Lower lobe of right lung (tissue), 2 donors: Measurements from ENCODE around the gene NFIB. TPM values are rescaled to one million over a fixed set of nuclear protein-coding genes. Genes with fewer than 3 reads are reported as not detected.

Source experiments
- ATAC-seq, 2 donors: fragments of 200-7000 bp; cut with Tn5 transposase; one replicate each; pipeline ENCODE4 v1.9.1; 2020 to 2022; ENCODE audit warnings: mild to moderate bottlenecking in 2 of 2, moderate library complexity in 2 of 2
- DNase-seq: peaks from one replicate; pipeline ENCODE4 v3.0.0-alpha.2; 2020
- H3K27ac ChIP-seq: fragments of 200-600 bp; one replicate; pipeline ENCODE4 v1.8.0; 2022
- H3K27me3 ChIP-seq: fragments of 200-600 bp; one replicate; pipeline ENCODE4 v1.8.0; 2022; ENCODE audit warnings: low read depth
- H3K36me3 ChIP-seq: fragments of 200-600 bp; one replicate; pipeline ENCODE4 v1.8.0; 2022; ENCODE audit warnings: mild to moderate bottlenecking
- H3K4me1 ChIP-seq: fragments of 200-600 bp; one replicate; pipeline ENCODE4 v1.8.0; 2022
- H3K4me3 ChIP-seq: fragments of 200-600 bp; one replicate; pipeline ENCODE4 v1.8.0; 2022; ENCODE audit warnings: mild to moderate bottlenecking
- H3K9me3 ChIP-seq: fragments of 200-600 bp; one replicate; pipeline ENCODE4 v1.8.0; 2022
- CTCF ChIP-seq: fragments of 200-600 bp; IDR thresholded peaks from one replicate; pipeline ENCODE4 v1.8.0; 2022; ENCODE audit warnings: antibody characterized with exemption, mild to moderate bottlenecking
- intact Hi-C: fragments of 100-400 bp; cut with DNase I; formaldehyde crosslinking; loops from one replicate; pipeline ENCODE4 v1.11.0; 2022
- total RNA-seq: library from RNA; stranded (reverse); fragmentation: NEBNext Ultra II Directional; extraction: Animal tissue kit (Norgen Biotek cat#: 25700); gene quantifications from one replicate; pipeline ENCODE4 v1.2.1, GENCODE V29; 2021
- donor health status: DM: no; HTN: yes; CAD: no; lungs with severe emphysema.

Gene NFIB
- total RNA-seq, 1 donor from 2014 or later, result 97.7 TPM

DNA sequence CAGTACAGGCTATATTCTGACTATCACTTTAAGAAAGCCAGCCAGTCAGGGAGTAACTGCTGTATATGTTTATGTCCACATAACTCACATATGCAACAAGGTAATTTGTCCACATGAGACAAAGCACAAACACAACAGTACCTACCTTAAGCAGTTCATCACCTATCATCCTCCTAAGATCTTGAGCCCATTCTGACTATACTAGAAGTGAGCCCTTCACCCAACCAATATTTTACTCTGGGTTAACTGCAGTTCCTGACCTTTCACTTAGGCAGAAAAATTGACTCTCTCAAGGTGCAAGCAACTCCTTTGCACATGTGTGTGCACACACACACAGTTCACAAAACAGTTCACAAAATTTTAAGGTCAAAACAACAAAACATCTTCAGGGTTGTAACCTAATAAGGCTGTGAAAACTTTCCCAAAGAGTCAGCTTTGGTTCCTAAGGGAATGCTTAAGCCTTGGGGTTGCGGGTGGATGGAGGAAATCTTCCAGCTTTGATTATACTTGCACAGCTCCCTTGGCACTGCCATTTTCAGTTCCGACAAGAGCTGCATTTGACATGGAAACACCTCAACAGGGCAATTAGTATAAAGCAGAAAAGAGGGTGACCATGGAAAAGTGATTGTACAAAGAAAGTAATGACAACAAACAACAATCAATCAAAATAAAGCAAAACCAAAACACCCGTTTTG is 215.3 kb downstream of the NFIB start:
- Histone ChIP-seq H3K4me3 (no peak overlapping the region), H3K9me3 (no peaks in the 10 kb centered on the region), H3K27ac (peak overlapping the region; percentile 81), H3K4me1 (peaks cover 40% of the 10 kb centered on the region), H3K36me3 (no peaks in the 10 kb centered on the region), H3K27me3 (no peaks in the 10 kb centered on the region)
- TF ChIP-seq CTCF, result no peak
- intact Hi-C loops, result loop anchor here (10.0 kb wide), 1 partner anchor 216 kb away; the partner anchor contains the start of gene NFIB
- DNase-seq (no peak), ATAC-seq (no peak)

GRCh38 chr9:14097666-14098415 is 216.1 kb downstream of the NFIB start:
- Histone ChIP-seq H3K27ac (peak overlapping the region; percentile 81), H3K4me3 (no peak overlapping the region), H3K36me3 (no peaks in the 10 kb centered on the region), H3K27me3 (no peaks in the 10 kb centered on the region), H3K9me3 (no peaks in the 10 kb centered on the region), H3K4me1 (peaks cover 40% of the 10 kb centered on the region)
- ATAC-seq, result peak in 1 of 2 donors; percentile 36
- no peak for TF ChIP-seq CTCF
- intact Hi-C loops, result loop anchor here (10.0 kb wide), 1 partner anchor 217 kb away; the partner anchor contains the start of gene NFIB
- DNase-seq, result no peak

DNA sequence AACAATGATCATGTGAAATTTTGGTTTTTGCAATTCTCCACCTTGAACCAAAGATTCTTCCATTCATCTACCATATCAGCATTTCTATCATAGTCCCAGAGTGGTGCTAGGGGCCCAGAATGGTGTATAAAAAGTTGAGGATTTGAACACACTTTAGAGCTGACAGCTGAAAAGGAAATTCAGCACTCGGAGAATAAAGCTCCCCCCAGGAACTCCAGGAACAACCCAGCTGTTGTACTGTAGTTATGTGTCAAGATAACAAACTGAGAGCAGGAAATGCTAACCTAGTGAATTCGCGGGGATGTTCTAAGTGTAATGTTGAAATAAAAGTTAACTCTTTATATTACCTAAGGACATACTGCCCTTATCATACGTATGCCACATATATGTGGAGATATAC is 216.7 kb downstream of the NFIB start:
- ATAC-seq, result peak; percentile 59 to 72
- no peaks in the 10 kb centered on the region for H3K9me3 ChIP-seq
- no peaks in the 10 kb centered on the region for H3K36me3 ChIP-seq
- no peaks in the 10 kb centered on the region for H3K27me3 ChIP-seq
- TF ChIP-seq CTCF, result no peak
- peaks cover 40% of the 10 kb centered on the region for H3K4me1 ChIP-seq
- no peak for DNase-seq
- H3K4me3 ChIP-seq, result peak overlapping the region; percentile 9
- H3K27ac ChIP-seq, result peak overlapping the region; percentile 81
- intact Hi-C loops, result loop anchor here (10.0 kb wide), 1 partner anchor 218 kb away; the partner anchor contains the start of gene NFIB

DNA sequence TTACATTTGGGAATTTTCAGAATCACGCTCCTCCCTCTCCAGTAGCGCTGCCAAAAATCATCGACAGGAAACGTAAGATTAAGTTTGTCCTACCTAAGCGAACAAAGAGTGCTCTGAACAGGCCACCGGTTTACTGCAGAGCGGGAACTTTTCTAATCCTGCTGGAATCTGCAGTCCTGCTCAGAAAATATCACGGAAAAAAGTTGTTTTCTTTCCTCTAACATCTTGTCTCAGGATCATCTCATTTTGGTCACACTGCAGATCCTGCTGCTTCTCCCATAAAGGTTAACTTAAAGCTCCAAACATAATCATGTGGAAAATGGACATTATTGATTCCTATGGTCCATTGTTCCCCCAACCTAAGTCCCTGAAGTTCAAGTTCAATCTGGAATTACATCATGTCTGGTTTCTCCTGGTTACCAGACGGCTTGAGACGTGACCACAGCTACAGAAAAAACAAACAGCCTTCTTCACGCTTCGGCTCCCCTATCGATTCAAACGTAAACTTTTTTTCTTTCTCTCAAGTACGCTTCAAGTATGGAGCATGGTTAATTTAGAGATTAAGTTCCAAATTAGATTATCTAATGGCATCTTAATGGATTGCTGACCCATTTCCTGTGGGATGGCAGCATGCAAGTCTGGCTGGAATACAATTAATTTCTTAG is 217.6 kb downstream of the NFIB start:
- no peak for DNase-seq
- H3K27ac ChIP-seq, result peak overlapping the region; percentile 81
- no peaks in the 10 kb centered on the region for H3K27me3 ChIP-seq
- no peak for TF ChIP-seq CTCF
- peak overlapping the region; percentile 9 for H3K4me3 ChIP-seq
- H3K36me3 ChIP-seq, result no peaks in the 10 kb centered on the region
- peak; percentile 69 to 91 for ATAC-seq
- no peaks in the 10 kb centered on the region for H3K9me3 ChIP-seq
- intact Hi-C loops, result loop anchor here (10.0 kb wide), 1 partner anchor 218 kb away; the partner anchor contains the start of gene NFIB
- peaks cover 40% of the 10 kb centered on the region for H3K4me1 ChIP-seq

DNA sequence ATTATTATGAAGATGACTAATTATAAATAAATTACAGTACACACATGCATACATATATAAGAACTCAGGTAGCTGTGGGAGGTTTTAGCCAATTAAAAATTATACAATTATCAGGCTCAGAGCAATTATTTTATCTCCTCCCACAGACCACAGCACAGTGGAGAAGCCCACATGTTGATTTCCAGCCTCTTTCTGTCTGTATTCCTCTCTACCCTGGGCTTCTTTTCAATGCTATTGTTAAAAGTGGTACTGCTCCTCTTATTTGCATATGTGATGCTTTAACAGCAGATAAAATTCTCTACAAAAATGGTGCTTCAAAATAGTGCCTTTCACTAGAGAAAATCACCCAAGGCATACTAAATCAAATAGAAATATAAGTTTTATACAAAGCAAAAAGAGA is 218.7 kb downstream of the NFIB start:
- intact Hi-C loops, result loop anchor here (10.0 kb wide), 1 partner anchor 220 kb away; the partner anchor contains the start of gene NFIB
- no peaks in the 10 kb centered on the region for H3K9me3 ChIP-seq
- no peak for TF ChIP-seq CTCF
- H3K36me3 ChIP-seq, result no peaks in the 10 kb centered on the region
- H3K4me1 ChIP-seq, result peaks cover 40% of the 10 kb centered on the region
- DNase-seq (no peak), ATAC-seq (no peak)
- H3K4me3 ChIP-seq, result no peak overlapping the region
- H3K27ac ChIP-seq, result peak overlapping the region; percentile 81
- no peaks in the 10 kb centered on the region for H3K27me3 ChIP-seq
